ENCODE measurements around the gene CCDC85A.
"Not testable (repeated sequence)": the region's sequence is repeated elsewhere in the genome, so short reads cannot be mapped to it uniquely, and the experiment has no call there.

Gene CCDC85A

GRCh38 chr2:56183643-56184499 is at the start of gene CCDC85A:
Gene CCDC85A (plus strand): TSS chr2:56183990. CDS start chr2:56184625, 635 bp downstream.
- DNase-seq, result peak; percentile 38

- DNase-seq, result no peak
Observed at GRCh38 chr2:56134861-56135260, 48.9 kb upstream of the CCDC85A start.

- DNase-seq, result not testable (repeated sequence)
Observed at GRCh38 chr2:56142497-56143061, 41.2 kb upstream of the CCDC85A start.

- DNase-seq, result no peak
Observed at GRCh38 chr2:56147907-56148306, 35.9 kb upstream of the CCDC85A start.

GRCh38 chr2:56148825-56149224 is 35.0 kb upstream of the CCDC85A start:
- no peak for DNase-seq

- no peak for DNase-seq
Observed at GRCh38 chr2:56151841-56152240, 31.9 kb upstream of the CCDC85A start.

- DNase-seq, result no peak
Observed at GRCh38 chr2:56155188-56155587, 28.6 kb upstream of the CCDC85A start.

GRCh38 chr2:56159875-56160274 is 23.9 kb upstream of the CCDC85A start:
- DNase-seq, result not testable (repeated sequence)

GRCh38 chr2:56167616-56168562 is 15.9 kb upstream of the CCDC85A start:
- DNase-seq, result no peak

GRCh38 chr2:56169521-56169920 is 14.3 kb upstream of the CCDC85A start:
- DNase-seq, result no peak

GRCh38 chr2:56170504-56170903 is 13.3 kb upstream of the CCDC85A start:
- DNase-seq, result no peak

- DNase-seq, result no peak
Observed at GRCh38 chr2:56170988-56171387, 12.8 kb upstream of the CCDC85A start.

GRCh38 chr2:56175779-56176178 is 8.0 kb upstream of the CCDC85A start:
- no peak for DNase-seq

- DNase-seq, result no peak
Observed at GRCh38 chr2:56177420-56178220, 6.2 kb upstream of the CCDC85A start.

- no peak for DNase-seq
Observed at GRCh38 chr2:56179931-56180330, 3.9 kb upstream of the CCDC85A start.

GRCh38 chr2:56182420-56182819 is 1.4 kb upstream of the CCDC85A start:
- DNase-seq, result no peak

- no peak for DNase-seq
Observed at GRCh38 chr2:56184500-56185011, 766 bp downstream of the CCDC85A start.

- no peak for DNase-seq
Observed at GRCh38 chr2:56185101-56185581, 1.4 kb downstream of the CCDC85A start.

- no peak for DNase-seq
Observed at GRCh38 chr2:56185582-56186046, 1.8 kb downstream of the CCDC85A start.

- no peak for DNase-seq
Observed at GRCh38 chr2:56191617-56192016, 7.8 kb downstream of the CCDC85A start.

- no peak for DNase-seq
Observed at GRCh38 chr2:56192664-56193305, 9.0 kb downstream of the CCDC85A start.

Measured in MV-4-11 (cell line).